NCI-H510A treated with DMSO at 0.1 percent for 48 hours (cell line): ENCODE measurements around the gene ZFP36L2.
"Not testable (repeated sequence)": the region's sequence is repeated elsewhere in the genome, so short reads cannot be mapped to it uniquely, and the experiment has no call there.

Source experiments
- DNase-seq: peaks from one replicate; lab custom pipeline; 2025; lab: John Stamatoyannopoulos, UW

ZFP36L2 gene

GRCh38 chr2:43207553-43208300 is 18.7 kb downstream of the ZFP36L2 start:
- DNase-seq = no peak

GRCh38 chr2:43206602-43207001 is 19.8 kb downstream of the ZFP36L2 start:
- DNase-seq = no peak

- DNase-seq = no peak
These were observed 23.0 kb downstream of the ZFP36L2 start for GRCh38 chr2:43203373-43203772.

DNA sequence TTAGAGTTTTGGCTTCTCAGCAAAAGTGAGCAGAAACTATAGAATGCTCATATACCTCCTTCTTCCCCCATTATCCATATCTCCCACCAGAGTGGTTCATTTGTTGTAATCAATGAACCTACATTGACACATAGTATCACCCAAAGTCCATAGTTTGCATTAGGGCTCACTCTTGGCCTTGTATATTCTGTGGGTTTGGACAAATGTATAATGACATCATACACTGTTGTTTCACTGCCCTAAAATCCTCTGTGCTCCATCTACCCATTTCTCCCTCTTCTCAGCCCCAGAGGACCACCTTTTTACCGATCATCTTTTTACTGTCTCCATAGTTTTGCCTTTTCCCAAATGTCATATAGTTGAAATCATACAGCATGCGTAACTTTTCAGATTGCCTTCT is 24.1 kb downstream of the ZFP36L2 start:
- DNase-seq = no peak

DNA sequence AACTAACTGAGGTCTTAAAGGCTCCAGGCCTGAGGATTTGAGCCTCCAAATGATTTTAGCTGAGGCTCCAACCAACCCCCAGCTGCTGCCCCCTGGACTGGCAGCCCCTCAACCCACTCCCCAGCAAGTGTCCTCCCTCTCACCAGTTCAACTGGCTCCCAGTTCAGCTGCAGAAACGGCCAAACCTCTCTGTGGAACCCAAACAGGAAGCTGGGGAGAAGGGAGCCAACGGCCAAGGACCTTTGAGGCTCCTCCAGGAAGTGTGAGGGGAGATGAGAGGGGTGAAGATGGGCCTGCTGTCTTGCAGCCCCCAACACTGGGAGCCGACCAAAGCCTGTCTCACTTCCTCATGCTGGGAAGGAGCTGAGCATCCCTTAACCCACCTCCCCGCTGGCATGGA is 24.9 kb downstream of the ZFP36L2 start:
- no peak for DNase-seq

DNA sequence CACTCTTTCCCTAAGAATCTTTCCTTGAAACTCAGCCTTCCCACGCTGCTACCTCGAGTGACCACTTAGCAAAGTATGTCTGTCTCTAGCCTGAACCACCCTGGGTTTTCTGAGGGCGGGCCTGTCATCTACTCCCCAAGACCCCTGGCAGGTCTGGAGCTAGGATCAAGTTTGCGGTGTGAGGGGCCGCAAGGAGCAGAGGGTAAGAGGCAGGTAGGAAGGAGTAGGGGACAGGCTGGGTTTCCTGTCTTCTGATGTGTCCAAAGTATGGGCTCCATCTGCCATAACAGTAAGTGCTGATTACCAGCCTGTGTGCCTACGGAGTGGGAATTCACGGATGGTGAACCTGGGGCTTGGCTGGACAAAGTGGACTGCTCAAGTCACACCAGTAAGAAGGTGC is 25.4 kb downstream of the ZFP36L2 start:
- DNase-seq = no peak

GRCh38 chr2:43199492-43200488 is 26.6 kb downstream of the ZFP36L2 start:
- DNase-seq = no peak

DNA sequence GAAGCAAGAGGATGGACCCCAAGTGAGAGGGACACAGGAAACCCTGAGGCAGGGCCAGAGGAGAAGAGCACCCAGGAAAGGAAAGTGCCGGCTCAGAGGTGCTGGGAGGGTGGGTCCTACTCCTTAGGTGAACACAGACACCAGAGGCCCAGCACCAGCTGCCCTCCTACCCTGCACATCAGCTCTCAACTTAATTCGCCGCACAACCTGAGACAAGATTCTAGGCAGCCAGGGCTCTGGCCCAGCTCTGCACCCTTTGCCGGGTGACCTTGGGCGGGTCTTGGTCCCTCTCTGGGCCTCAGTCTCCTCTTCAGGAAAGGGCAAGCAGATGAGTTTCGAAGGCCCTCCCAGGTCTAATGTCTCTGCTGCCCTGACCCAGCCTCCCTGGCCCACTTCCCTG is 28.1 kb downstream of the ZFP36L2 start:
- DNase-seq = no peak

DNA sequence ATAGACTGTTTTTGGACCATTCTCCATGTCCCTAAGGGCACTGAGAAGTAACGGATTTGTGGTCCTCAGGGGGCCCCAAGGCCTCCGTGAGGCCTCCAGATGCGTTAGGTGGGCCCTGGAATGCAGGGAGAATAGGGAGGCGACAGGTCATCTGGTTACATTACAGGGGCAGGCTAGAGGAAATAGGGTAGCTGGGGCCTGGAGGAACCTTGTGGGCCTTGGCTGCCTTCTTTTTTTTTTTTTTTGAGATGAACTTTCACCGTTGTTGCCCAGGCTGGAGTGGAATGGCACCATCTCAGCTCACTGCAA is 28.9 kb downstream of the ZFP36L2 start:
- no peak for DNase-seq

DNA sequence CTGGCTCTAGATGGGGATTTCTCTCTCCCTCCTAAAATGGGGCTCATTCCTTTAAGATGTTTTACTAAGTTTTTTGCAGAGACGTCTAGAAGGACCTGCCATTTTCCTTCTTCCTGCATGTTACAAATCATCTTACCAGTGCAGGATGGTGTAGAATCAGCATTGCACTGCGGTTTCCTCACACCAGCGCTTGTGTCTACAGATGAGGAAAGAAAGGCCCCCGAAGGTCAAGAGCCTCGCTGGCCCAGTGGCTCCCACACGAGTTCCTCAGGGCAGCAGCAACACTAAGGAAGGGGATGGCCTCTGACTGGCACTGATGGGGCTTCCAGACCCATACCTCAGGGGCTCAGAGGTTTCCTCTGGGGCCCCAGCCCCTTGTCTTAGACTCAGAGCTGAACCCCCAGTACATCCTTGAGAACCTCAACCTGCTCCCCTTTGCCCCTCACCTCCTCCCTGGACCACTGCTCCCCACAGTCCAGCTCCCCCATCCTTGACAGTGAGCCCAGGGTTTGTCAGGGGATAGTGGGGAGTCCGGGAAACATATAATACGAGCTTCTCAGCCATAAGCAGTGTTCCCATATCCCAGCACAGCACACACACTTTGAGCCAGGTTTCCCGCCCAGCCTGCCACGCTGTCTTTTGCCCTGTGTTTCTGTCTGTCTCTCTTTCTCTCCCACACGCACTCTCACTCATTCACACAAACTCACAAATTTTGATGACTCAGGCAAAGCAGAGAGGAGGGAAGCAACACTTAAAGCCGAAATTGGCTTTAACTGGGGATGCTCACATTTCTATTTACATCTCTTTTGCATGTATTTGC is 29.4 kb downstream of the ZFP36L2 start:
- DNase-seq = no peak

- DNase-seq = no peak
These were observed 32.1 kb downstream of the ZFP36L2 start for GRCh38 chr2:43194121-43194869.

GRCh38 chr2:43193652-43194120 is 32.7 kb downstream of the ZFP36L2 start:
- DNase-seq = no peak

- DNase-seq = no peak
These were observed 33.4 kb downstream of the ZFP36L2 start for GRCh38 chr2:43192744-43193651.

DNA sequence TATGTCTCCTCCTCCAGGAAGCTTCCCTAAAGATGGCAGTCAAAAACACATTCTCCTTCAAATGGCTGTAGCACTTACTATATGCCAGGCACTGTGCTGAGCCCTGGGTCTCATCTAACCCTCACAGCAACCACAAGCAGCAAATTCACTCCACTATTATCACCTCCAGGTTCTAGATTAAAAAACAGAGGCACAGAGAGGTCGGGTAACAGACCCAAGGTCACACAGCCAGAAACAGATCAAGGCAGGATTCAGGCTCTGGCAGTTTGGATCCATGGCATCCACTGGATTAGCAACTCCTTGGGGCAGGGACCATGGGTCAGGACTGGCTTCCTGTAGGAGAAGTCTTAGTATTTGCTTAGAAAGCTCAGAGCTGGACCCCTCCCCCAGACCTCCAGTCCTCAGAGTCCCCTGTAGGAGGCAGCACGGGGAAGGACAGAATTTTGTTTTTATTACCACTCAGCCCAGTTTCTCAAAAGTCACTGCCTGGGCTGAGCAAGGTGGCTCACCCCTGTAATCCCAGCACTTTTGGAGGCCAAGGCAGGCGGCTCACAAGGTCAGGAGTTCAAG is 34.4 kb downstream of the ZFP36L2 start:
- DNase-seq = no peak

DNA sequence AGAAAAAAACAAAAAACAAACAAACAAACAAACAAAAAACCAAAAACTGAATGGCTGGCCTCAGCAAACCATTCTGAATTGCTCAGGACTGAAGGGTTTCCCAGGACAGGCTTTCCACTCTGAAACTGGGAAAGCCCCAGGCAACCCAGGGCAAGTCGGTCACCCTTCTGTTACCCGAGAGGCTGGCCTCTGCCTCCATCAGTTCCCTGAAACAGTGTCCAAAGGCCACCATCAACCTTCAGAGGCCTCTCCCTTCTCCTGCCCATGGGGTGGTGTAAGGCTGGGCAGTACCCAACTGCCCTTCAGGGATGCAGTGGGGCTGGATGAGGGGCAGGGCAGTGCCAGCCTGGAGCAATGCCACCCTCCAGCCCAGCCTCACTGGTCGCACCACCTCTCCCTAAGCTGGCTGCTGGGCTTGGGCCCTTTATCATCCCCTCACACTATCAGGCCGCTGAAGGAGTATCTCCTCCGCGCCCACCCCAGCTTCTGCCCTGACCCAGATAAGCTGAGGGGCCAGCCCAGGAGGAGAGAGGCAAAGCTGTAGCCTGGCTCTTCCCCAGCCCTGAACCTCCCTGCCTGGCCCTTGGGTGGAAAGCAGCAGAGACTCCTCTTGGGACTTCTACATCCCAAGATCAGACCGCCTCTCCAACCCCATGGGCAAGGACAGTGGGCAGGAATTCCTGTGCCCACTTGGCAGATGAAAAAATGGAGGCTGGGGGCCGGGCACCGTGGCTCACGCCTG is 35.9 kb downstream of the ZFP36L2 start:
- no peak for DNase-seq

GRCh38 chr2:43189861-43190260 is 36.5 kb downstream of the ZFP36L2 start:
- DNase-seq = not testable (repeated sequence)

GRCh38 chr2:43188561-43189386 is 37.6 kb downstream of the ZFP36L2 start:
- DNase-seq = no peak

DNA sequence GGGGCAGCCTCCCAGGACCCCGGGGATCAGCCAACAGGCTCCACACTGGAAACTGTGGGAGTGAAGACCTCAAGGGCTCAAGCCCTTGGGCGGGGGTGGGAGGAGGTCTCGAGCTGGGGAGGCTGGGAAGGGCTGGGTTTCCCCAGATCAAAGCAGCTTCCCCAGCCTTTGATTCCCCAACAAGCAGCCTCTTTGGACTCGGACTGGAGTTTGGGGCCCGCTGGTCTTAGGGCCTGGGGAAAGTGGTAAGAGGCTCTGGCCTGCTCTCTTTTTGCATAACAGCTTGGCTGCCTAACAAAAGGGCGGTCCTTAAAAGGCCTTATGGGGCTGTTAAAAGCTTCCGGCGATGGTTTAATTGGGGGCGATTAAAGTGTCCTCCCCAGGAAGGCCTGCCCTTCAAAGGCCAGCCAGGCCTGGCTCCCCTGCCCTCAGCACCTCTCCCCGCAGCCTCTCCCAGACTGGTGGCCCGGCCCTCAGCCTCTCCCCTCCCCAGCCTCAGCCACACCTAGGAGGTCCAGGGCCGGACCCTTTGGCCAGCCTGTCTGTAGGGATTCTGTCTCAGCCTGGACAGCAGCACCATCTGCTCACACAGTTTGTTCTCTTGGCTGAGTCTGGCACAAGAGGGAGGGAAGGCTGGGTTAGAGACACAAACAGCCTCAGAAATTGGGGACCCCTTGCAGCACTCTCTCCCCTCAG is 39.6 kb downstream of the ZFP36L2 start:
- DNase-seq = no peak
